ENCODE measurements around the gene RANBP17.
"Not testable (repeated sequence)": the region's sequence is repeated elsewhere in the genome, so short reads cannot be mapped to it uniquely, and the experiment has no call there.

RANBP17 gene

DNA sequence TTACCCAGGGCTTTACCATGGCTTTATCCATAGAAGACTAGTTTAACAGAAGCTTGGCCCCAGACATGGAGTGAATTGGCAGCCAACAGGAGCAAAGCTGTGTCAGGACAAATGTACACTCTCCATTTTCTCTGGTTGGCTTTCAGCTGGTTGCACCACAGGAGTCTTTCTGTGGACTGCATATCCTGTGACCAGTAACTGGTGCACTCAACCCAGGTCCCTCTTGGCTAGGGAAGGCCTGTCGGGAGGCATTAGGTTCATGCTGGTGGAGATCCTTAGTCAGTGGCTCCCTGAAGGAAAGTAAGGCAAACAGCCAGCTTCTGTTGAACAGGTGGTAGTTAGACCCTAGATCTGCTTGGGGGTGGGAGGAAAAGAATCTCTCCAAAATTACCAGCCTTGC lies 300.3 kb downstream of the RANBP17 start:
- no peak for DNase-seq

DNA sequence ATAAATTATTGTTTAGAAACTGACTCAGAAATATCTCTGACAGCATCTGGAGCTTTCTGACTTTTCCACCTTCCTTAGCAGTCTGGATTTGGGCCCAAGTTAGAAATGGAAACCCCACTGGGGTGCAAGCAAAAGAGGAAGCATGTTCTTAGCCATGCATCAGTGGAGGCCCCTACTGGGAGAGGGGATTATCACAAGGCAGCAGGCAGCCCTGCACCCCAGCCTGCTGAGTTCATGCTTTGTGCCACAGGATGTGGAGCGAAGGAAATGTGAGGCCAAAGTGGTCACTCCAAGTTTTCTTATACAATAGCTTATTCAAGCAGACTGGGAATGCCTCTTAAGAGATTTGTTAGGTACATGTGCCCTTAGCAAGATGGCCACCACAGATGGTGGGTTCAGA lies 300.8 kb downstream of the RANBP17 start:
- no peak for DNase-seq

DNA sequence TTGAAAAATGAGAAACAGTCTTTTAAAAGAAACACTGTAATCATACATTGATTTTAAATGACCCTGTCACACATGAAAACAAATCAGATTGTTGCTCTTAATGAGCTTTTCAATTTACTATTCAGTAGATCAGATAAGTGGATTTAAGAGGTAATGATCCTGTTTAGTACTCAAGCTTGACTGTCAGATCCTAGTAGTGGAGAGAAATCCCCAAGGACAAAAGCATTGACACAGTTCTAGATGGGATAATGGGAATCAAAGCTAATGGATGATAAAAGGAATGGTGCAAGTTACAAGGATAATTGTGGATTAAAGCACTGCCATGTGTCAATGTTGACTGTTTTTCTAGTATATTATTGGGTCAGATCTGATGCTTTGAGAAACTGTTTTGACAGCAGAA lies 304.9 kb downstream of the RANBP17 start:
- no peak for DNase-seq

DNA sequence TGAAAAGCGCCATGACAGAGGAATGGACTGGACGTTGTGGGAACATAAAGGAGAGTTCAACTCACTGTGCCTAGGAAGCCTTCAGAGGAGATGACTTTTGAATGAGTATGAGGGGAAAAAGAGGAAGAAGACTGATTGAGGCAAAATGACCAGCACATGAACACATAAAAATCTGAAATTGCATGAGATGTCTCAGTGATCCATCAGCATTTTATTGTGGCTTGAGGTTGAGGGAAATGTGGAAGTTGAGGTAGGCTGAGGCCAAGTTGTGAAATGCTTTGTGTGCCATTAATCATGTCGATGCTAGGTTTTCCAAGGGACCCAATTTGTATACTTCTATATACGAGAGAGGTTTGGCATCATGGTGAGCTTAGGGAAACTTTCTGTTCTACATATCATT lies 306.4 kb downstream of the RANBP17 start:
- DNase-seq: no peak

DNA sequence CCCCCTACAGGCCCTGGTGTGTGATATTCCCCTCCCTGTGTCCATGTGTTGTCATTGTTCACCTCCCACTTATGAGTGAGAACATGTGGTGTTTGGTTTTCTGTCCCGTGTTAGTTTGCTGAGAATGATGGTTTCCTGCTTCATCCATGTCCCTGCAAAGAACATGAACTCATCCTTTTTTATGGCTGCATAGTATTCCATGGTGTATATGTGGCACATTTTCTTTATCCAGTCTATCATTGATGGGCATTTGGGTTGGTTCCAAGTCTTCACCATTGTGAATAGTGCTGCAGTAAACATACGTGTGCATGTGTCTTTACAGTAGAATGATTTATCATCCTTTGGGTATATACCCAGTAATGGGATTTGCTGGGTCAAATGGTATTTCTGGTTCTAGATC lies 313.1 kb downstream of the RANBP17 start:
- not testable (repeated sequence) for DNase-seq

DNA sequence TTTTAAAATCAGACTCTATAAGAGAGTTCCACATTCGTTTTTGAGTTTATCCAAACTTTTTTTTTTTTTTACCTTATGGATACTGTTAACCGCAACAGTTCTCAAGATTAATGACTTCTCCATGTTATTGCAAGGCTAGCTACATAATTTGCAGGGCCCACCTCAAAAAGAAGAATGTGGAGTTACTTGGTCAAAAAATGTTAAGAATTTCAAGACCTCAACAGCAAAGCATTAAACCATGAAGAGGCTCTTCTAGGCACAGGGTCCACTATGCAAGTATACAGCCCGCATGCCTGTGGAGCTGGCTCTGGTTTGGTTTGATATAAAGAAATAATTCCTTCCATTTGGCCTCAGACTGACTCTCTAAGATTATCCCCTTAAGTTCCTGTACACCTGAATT lies 313.9 kb downstream of the RANBP17 start:
- no peak for DNase-seq

DNA sequence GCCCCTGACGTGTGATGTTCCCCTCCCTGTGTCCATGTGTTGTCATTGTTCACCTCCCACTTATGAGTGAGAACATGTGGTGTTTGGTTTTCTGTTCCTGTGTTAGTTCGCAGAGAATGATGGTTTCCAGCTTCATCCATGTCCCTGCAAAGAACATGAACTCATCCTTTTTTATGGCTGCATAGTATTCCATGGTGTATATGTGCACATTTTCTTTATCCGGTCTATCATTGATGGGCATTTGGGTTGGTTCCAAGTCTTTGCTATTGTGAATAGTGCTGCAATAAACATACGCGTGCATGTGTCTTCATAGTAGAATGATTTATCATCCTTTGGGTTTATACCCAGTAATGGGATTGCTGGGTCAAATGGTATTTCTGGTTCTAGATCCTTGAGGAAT lies 316.4 kb downstream of the RANBP17 start:
- DNase-seq: not testable (repeated sequence)

DNA sequence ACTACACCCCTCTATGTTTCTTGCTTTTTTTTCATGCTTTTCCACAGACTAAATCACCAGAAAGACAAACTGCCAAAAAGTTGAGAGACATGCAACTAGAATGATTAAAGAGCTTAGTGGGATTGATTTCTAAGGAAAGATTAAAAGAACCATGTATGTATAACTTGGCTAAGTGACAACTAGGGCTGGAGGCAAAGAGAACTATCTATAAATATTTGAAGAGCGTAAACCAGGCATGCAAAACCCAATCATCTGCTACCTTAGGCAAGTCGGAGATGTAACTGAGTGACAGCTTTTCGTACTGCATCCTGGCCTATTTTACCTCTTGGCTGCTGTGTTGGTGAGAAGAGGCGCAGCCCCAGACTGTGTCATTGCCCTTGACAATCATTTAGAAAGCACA lies 326.2 kb downstream of the RANBP17 start:
- no peak for DNase-seq

DNA sequence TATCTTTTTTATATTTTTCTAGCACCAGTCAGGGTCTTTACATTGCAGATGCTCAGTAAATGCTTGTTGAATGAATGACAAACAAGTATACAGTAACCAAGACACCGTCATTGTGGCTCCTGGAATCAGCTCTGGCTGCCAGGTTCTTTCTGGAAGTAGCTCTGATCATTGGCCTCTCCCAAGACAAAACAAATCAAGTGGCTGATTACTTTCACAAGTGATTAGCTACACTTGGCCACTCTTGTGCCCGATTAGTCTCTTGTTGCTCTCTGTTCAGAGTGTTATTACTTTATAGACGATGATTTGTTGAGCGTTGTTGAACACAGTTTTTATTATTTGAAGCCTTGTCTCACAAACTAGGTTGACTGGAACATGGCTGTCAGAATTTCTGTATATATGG lies 327.6 kb downstream of the RANBP17 start:
- no peak for DNase-seq

DNA sequence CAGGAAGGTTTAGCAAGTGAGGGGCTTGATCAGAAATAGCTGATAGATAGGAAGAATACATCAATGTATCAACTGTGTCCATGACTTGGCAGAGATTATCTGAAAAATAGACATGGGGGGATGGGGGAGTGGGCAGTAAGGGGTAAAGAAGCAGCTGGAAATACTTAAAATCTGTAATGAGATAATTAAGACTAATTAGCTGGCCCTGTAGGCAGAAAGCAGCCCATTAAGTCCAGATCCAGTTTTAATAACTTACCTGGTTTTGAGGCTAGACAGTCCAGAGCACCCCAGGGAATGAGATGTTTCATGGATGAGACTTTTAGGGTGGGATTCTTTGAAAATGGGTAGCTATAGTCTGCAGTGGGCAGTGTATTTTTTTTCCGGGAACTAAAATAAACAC lies 330.3 kb downstream of the RANBP17 start:
- no peak for DNase-seq

DNA sequence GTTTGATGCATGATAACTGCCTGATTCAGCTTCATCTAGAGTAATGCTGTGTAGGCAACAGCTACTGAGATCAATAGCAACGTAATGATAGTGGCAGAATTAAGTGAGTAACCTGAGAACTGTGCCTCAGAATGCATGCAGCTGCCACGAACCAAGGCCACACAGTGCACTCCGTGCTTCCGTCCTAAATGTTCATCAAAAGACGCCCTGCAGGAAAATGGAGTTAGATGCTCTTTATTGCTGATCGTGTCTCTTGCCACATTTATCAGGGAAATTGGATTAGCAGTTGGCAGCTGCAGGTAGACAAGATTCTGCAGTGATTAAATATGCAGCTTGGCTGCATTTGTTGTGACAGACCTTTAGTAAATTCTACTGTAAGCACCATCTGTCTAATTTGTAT lies 339.5 kb downstream of the RANBP17 start:
- DNase-seq: no peak

DNA sequence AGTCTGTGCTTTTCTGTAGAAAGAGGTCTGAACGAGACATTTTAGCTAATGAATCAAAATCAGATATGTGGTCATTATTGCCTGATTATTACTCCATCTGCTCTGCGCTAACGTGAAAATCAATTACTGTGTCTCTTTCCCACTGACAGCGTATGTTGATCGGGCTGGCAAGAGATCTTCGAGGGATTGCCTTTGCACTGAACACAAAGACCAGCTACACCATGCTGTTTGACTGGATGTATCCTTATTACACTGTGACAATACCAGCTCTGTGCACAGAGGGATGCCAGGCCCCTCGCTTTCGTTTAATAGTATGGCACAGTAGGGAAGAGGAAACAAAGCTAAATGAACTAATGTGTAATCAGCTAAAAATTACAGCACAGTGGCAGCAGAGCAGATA lies 343.6 kb downstream of the RANBP17 start:
- no peak for DNase-seq

DNA sequence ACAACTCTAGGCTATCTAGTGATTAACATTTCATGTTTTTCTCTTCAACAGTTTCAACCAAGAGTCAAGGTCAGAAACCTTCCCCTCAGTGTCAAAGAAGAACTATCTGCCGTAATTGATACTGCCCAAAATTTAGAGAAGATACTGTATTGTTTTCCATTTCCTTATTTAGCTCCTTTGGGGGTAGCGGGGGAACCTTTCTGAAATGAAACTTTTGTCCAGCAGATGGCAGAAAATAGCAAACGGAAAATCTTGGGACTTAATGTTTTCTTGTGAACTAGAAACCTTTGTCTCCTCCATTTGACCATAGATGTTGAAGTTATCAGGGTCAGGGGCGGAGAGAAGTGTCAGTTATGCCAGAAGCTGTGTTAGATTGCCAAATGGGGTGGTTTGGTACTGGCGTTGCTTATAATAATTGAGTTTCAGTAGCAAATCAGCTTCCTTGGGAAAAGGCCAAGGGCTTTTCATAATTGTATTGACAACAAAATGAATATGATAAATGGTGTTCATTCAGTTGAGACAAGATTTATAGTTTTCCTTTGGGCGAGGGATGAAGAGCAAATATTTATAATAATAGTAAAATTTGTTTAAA lies 345.5 kb downstream of the RANBP17 start:
- DNase-seq: no peak

DNA sequence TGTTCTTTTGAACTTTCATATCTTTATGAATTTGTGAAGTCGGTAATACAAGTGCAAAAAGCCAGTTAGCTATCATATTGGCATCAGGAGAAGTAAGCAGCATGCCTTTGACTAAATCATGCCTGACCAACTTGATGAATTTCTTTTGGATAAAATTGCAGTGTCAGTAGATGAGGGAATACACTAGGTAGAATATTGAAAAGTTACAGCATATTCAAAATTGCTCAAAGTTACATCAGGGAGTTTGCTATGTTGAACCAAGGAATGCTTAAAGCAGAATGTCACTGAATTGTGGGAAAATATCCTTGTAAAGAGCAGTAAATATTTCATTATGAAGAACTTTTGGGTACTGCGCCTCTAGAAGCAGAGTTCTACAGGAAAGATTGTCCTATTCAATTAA lies 360.1 kb downstream of the RANBP17 start:
- DNase-seq: no peak

DNA sequence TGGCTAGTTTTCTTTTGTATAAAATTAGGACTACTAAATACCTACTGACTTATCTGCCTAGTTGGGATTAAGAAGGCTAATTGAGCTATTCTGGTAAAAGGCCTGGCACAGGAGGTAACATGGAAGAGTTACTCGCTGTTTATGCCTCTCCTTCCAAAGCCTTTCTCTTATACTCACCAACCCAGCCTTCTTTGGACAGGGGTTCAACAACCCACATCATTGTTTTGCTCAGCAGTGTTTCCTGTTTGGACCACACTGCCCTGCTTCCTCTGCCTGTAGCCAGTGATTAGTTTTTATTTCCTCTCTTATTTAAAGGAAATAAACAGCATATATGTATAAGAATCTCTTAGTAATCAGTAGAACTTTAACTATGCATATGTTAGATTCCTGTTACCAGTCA lies 362.1 kb downstream of the RANBP17 start:
- no peak for DNase-seq

DNA sequence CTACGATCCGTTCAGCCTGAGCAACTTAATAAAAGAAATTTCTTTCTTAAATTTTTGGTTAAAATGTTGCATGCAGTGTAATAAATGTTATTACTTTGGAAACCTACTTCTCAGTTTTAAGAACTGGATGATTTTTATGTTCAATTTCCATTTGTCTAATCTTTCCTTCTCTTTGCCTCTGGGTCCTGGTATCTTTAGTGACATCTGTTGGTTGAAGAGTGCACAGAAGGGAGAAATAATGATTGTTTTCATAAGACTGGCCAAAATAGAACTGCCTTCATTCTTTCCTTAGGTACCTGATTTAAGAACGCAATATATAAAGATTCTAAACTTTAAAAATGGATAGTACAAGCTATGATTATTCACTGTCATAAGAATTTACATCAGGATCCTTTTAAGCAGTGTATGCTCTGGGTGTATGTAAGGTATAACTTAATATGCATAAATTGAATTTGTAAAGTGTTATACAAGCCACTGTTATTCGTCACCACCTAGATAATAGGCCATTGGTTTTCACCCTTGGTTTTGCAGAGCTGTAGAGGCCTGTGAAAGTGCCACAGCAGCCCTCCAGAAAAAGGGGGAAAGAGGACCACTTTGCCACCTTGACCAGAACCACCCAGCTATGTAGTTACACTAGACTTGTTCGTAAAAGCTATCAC lies 364.4 kb downstream of the RANBP17 start:
- DNase-seq: no peak

DNA sequence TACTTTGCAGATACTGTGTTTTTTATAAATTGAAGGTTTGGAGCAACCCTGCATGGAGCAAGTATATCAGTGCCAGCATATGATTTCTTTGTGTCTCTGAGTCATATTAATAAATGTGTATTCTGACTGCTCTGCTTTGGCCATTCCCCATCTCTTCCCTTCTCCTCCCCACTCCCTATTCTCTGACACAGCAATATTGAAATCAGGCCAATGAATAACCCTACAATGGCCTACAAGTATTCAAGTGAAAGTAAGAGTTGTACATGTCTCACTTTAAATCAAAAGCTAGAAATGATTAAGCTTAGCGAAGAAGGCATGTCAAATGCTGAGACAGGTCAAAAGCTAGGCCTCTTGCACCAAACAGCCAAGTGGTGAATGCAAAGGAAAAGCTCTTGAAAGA lies 365.0 kb downstream of the RANBP17 start:
- DNase-seq: no peak

DNA sequence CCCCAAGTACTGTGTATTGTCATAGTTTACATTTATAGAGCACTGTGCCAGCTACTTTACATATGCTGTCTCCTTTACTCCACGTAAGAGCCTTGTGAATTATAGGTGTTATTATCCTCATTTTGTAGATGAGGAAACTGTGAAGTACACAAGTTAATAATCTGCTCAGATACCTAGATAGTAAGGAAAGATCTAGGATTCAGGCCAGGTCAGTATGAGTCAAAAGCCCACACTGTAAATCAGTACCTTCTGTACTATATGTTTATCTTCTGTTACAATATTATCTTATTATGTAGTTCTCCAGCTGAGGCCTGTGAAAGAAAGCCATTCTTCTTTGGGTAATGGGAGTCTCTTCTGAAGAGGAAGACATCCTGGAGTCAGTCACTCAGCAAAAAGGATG lies 374.8 kb downstream of the RANBP17 start:
- no peak for DNase-seq

DNA sequence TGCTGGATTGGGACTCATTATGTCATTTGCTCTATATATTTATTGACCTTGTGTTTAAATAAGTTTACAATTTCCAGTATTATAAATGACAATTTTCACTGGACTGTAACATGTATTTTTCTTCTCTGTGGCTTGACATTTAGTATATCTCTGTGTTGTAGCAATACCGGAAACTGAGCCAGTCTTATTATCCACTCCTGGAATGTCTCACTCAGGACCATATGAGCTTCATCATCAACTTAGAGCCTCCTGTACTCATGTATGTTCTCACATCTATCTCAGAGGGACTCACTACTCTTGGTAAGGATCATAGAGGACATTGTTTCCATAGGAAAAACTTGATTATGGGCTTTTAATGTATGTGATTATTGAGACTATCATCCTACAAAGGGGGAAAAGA lies 380.7 kb downstream of the RANBP17 start:
- no peak for DNase-seq

DNA sequence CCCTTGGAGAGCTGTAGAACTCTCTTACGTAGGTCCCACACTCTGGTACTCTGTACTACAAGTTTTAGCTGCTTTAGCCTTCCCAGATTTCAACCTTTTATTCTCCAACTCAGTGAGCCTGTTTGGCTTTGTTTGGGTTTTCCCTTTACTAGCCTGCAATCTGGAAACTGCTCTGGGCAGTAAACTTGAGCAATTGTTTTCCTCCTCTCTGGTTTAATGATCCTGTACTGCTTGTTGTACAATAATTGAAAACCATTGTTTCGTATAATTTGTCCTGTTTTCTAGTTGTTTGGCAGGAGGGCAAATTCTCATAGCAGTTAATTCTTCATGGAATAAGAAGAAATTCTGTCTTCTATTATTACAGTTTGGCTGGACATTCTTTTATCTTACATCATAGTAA lies 384.4 kb downstream of the RANBP17 start:
- DNase-seq: no peak

DNA sequence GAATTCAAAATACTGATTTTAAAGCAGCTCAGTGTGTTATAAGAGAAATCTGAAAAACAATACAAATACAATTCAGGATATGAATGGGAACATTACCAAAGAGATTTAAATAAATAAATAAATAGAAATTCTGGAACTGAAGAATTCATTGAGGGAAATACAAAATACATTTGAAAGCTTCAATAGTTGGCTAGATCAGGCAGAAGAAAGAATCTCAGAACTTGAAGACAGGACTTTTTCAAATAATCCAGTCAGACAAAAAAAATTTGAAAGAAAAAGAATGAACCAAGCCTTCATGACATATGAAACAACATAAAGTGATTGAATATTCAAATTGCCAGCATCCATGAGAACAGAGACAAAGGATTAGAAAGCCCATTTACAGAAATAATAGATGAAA lies 387.6 kb downstream of the RANBP17 start:
- DNase-seq: no peak

DNA sequence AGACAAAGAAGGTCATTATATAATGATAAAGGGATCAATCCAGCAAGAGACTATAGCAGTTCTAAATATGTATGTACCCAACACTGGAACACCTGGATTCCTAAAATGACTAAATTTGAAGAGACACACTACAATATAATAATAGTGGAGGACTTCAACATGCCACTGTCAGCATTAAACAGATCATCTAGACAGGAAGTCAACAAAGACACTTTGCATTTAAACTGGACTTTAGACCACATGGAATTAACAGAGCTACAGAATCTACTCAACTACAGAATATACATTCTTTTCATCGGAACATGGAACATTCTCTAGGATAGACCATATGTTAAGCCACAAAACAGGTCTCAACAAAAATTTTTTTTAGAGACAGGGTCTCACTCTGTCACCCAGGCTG lies 388.9 kb downstream of the RANBP17 start:
- no peak for DNase-seq

DNA sequence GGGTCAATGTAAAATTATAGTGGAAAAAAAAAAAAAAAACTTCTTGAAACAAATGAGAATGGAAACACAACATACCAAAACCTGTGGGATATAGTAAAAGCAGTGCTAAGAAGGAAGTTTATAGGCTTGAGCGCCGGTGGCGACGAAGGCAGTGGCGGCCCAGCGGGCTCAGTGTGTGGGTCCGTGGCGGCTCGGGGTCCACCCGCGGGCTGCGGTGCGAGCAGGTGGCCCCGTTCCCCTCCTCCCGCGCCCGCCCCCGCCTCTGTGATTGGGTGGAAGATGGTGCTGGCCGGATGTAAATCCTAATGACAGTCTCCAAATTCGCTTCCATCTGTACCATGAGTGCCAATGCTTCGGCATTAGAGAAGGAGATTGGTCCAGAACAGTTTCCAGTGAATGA lies 389.7 kb downstream of the RANBP17 start:
- no peak for DNase-seq

DNA sequence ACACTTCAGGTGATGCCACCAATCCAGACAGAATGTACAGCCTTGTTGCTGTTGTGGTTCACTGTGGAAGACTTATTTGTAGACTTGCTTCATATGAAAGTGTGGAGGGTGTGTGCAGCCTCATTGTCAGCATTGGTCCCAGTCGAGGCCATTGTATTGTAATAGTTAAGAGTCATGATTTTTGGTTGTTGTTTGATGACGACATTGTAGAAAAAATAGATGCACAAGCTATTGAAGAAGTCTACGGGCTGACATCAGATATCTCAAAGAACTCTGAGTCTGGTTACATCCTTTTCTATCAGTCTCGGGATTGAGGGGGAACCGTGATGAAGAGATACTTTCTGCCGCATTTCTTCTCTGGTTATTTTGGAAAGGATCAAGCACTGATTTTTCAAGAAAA lies 390.9 kb downstream of the RANBP17 start:
- no peak for DNase-seq

DNA sequence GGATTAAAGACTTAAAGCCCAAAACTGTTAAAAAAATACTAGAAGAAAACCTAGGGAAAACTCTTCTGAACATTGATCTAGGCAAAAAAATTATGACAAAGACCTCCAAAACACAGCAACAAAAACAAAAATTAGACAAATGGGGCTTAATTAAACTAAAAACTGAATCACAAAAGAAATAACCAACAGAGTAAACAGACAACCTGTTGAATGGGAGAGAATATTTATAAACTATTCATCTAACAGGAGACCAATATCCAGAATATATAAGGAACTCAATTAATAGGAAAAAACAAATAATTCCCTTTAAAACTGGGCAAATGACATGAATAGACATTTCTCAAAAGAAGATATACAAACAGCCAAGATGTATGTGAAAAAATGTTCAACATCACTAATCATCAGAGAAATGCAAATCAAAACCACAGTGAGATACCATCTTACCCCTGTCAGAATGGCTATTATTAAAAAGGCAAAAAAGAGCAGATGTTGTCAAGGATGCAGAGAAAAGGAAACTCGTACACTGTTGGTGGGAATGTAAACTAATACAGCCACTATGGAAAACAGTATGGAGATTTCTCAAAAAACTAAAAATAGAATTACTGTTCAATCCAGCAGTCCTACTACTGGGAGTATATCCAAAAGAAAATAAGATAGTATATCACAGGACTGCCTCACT lies 397.1 kb downstream of the RANBP17 start:
- no peak for DNase-seq
